Limb (tissue), 2 donors: ENCODE results near the gene ARID1B.
A peak's percentile ranks its signal among the peaks of the same experiment; 100 is the strongest.

Source experiments
- DNase-seq, 2 donors: peaks; one replicate each; pipeline ENCODE4 v3.0.0-alpha.2; 2016; ENCODE audit errors: extremely low spot score in 2 of 2

The ARID1B gene

GRCh38 chr6:156877126-156877863 is 100.1 kb downstream of the ARID1B start:
- no peak for DNase-seq

GRCh38 chr6:156878681-156879080 is 101.5 kb downstream of the ARID1B start:
- DNase-seq: no peak

- no peak for DNase-seq
Measured at GRCh38 chr6:156879186-156879585, 102.0 kb downstream of the ARID1B start.

- no peak for DNase-seq
Measured at GRCh38 chr6:156879591-156879990, 102.4 kb downstream of the ARID1B start.

DNA sequence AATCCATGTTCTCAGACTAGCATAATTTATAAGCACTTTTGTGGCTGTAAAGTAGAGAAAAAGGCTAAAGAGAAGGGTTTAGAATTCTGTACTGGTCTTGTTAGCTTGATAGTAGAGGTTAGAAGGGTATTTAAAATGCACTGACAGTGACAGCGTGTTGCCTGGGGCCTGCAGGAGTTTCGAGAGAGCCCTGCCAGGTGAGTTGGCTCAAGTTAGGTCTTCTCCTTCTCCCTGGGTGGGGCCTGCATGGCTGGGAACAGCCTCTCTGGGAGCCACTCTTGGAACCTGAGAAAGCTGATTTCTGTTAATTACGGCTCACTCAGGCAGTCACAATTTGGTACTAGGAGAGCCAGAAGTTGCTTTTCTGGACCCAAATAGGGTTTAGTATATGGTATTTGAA is 103.7 kb downstream of the ARID1B start:
- no peak for DNase-seq

DNA sequence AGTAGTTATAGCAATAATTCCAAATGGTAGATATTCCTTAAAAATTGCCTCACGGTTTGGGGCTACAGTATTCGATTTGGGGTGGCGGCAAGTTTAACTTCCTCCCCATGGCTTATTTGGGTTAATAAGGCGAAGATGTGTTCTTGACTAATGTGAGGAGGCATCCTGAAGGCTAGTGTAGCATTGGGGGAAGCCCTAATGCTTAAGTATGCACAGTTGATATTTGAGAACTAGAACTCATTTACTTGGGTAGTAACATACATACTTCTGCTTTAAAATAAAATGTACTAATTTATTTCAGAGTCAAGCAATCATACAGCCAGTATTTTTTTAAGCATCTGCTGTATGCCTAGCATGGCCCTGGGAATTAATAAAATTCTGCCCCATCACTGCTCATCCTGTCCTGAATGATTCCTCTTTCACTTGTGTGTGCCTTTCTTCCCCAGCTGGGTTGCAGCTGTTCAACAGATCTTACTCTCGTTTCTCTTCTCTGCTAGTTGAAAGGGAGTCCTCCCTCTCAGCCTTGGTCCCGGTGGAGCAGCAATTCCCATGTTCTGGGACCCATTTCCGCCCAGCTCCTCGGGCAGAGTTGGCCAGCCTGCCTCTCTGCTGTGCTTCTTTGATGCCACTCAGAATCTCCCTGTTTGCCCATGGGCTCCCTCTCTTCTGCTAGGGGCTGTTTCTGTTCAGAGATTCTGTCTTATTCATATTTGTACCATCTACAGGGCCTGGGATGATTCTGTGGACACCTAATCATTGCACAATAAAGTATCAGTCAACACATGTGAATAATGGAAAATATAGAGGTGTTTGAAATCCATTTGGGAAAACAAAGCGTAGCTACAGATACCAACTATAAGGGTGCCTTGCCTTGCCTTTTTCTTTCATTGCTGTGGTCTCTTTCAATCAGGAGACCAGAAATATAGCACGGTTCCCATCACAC is 104.8 kb downstream of the ARID1B start:
- peak in 1 of 2 donors; percentile 39 for DNase-seq

DNA sequence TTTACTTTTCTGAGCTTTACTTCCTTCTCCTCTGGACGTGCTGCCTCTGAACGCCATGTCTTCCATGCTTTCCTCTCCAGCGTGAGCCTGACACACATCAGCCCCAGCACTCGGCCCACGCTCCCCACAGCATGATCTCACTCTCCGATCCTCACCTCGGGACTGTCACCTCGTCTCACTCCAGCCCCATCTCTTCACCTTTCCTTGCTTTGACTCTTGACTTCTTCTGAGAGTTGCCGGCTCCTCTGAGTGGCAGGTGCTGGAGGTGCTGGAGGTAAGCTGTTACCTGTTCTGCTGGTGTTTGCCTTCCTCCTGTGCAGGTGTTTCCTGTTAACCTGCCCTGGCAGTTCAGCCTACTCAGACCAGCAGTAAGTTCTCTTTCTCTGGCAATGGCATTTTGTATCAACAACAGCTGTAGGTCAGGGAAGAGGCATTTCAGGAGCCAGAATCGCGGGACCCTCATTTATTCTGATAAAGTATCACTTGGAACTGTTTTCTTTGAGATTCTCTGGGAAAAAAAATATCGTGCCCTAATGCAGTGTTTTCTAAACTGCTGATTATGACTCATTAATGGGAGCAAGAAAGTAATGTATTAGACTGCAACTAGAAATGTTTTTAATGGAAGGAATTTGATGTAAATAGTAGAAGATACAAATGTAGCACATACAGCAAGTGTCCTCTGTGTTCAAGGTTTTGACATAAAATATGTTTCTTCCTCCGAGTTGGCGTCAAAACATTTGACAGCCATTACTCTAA is 106.5 kb downstream of the ARID1B start:
- no peak for DNase-seq

DNA sequence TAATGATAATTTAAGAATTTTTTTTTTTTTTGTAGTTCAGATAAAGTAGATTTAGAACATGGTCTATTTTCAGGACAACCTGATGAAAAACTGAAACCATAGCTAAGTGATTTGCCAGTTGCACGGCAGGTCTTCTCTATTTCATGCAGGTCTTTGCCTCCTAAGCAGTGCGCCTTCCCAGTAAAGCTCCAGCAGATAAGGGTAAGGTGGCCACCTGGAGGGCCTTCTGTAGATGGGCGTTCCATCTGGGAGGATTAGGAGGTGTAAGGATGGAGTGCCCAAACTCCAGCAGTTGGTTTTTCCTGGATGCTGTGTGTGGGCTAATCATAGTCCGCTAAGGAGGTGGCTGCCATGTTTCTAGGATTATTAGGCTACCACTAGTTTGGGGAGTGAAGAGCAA is 107.1 kb downstream of the ARID1B start:
- no peak for DNase-seq

DNA sequence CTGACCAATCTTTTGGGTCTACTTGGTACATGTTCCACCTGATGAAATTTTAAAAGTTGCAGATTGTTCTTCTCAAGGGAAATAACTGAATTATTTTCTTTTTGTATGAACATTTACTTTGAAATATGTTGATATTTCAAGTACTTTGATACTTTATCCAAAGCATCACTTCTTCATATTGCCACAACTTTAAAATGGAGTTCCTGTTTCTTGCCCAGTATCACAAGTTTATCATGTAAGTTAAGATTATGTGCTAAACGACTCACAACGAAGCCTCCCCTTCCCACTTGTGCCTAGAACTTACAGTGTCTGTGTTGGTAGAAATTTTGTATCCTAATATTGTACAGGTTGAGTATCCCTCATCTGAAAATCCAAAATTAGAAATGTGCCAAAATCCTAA is 108.4 kb downstream of the ARID1B start:
- no peak for DNase-seq

DNA sequence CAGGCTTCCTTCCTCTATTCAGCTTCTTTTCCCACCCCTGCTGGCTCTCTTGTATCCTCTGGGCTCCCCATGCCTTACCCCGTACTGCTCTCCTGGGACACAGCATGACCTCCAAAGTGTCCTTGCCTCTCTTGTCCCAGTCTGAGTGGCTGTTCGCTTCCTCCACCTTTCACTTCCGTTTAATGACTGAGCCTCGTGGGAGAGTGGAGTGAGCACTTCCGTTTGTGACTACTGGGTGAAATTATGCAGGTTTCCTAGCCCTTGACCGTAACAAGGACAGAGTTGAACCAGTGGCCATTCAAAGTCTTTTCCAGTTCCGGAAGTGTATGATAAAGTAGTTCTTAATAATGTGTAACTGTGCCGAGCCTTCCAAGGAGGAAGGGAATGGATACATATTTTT is 109.2 kb downstream of the ARID1B start:
- no peak for DNase-seq

- DNase-seq: no peak
Measured at GRCh38 chr6:156887623-156888269, 110.6 kb downstream of the ARID1B start.

DNA sequence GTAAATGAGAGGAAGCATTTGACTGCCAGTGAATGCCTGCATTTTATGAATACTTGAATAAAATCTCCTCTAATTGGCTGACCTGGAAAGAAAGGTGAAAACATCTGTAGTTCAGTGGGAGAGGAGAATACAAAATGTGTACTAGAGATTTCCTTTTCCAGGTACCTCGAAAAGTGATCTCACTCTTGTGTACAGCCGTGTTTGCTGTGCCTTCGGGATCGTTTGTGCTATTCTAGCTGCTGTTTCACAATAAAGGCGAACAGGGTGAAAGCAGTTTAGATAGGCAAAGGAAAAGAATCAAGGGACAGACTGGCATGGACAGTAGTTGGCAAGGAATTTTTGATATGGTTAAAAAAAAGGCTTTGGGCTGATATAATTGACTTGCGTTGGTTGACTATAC is 112.3 kb downstream of the ARID1B start:
- no peak for DNase-seq

DNA sequence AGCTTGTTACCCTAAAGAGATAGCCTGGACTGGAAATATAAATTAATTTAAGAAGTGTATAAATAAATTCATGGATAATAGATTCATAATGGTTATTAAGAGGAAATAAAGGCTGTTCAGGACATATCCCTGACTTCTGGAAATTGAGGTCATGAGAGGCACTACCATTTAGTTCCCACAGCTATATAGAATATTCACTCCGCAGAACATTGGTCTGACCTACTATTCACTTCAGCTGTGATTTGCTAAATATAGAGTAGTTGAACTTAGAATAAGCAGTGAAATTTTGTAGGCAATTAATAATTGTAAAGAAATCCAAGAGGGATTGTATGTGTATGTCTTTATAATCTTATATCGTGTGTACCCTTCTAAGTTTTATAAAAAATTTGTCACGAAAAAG is 112.8 kb downstream of the ARID1B start:
- DNase-seq: no peak

DNA sequence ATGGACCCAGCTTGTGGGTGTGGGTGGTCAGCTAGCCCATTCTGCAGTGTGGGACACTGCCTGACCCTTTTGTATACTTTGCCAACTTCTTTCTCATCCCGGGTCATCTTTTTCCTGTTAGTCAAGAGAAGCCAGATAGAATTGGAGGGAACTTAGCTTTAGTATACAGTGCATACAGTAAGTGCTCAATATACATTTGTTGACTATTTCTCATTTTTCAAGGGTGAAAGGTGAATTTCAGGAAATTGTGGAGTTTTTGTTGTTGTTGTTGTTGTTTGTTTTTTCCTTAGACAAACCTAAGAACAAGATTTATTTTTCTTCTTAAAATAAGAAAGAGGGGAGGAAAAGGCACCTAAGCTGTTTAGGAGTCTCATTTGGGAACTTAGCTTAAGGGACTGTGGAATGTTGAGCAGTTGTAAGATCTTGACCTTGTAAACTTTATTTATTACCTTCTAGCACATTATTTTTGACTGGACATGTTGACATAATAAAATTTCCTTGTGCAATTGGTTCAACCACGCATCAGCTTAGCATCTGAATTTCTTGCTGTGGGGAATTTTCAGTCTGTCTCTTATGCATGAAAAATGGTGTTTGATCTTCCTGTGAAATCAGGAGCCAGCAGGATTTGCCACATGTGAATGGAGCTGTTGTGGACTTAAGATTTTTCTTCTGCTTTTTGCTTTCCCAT is 113.6 kb downstream of the ARID1B start:
- no peak for DNase-seq

DNA sequence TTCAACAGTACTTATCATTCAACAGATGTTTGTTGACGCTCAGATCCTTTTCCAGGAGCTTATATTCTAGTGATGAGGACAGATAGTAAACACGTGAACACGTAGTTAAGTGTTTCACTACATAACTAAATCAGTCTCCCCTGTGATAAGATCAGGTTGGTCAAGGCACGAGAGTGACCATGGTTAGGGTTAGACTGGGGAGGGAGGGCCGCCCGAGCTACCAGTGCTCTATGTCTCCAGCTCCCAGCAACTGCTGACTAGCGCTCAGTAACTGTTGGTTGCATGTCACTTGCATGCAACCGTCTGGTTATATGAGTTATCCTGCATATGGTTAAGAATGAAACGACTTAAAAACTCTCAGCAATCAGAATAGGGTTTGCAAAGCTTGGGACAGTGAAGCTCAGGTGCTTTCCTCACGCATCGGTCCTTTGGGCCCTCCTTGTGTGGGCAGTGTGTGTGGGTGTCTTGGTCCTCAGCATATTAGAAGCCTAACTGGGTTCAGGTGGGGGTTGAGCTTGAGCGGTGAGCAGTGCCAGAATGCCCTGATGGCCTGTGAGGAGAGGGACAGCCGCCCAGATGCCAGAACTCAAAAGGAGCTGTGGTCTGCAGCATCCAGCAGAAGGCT is 120.8 kb downstream of the ARID1B start:
- DNase-seq: no peak

DNA sequence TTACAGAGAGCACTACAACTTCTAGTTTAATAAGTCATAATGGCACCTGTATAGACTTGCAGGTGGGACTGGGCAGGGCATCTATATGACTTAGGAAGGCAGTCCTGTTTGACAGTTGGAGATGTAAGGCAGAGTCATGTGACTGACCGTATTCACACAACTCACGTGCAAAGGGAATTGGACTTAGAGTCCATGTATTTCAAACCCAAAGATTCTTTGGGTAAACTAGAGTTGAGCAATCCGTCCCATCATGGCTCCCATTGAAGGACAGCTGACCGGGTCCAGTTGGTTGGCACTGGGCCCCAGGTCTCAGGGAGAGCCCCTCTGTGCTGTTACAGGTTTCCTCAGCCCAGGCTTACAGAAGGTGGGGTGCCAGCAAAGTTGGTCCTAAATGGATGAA is 121.9 kb downstream of the ARID1B start:
- no peak for DNase-seq

- DNase-seq: no peak
Measured at GRCh38 chr6:156899532-156900135, 122.5 kb downstream of the ARID1B start.

DNA sequence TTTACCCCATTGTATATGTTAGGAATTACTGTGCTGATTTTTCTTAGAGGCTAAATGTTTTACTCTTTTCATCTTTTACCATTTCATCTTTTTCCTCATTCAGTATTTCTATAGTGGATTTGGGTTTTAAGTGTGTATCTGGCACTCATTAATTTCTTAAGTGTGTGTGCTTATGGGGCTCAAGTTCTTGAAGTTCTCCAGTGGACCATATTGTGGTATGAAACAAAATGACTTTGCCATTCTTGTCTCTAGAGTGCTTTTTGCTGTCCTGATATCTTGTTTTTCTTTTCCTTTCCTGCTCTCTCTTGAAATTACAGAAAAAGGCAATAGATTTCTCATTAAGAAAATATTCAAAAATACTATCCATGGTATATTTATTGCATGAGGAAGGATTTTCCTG is 123.1 kb downstream of the ARID1B start:
- no peak for DNase-seq

DNA sequence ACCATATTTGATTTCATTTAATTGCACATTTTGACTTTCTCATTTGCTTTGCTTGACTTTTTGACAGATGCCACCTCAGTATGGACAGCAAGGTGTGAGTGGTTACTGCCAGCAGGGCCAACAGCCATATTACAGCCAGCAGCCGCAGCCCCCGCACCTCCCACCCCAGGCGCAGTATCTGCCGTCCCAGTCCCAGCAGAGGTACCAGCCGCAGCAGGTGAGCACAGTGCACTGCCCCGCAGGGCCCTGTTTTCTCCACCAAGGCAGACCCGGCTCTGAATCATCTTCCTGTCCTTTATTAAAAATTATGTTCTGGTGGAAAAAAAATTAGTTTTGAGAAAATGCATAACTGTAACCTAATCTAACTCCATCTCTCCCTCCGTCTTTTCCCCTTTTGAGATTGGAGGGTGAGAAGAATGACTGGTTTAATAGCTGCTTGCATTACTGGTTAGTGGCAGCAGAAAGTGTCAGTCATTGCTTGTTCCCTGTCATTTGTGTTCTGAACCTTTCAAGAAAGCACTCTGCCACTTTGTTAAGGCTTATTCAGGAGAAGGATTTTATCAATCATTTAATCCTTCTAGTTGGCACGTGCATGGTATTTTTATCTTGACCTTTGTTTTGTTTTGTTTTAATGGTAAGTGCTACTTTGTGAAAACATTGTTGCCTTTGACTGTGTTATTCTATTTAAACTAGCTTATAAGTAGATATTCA is 124.3 kb downstream of the ARID1B start:
- no peak for DNase-seq
